IMR-90 (cell line): ENCODE data around the gene NTSR1. TPM values are rescaled to one million over a fixed set of nuclear protein-coding genes. Genes with fewer than 3 reads are reported as not detected.

Experiments used
- ATAC-seq: fragments of 200-7000 bp; cut with Tn5 transposase; 2 replicates; pipeline ENCODE4 v1.9.1; 2020; ENCODE audit warnings: low read depth, mild to moderate bottlenecking, moderate library complexity
- BruUV-seq: library from RNA; stranded (reverse); fragments of 400-500 nt; replicated peaks from 2 replicates; lab custom pipeline; 2021; lab: Mats Ljungman, UMichigan
- CTCF ChIA-PET: fragments of 300-600 bp; formaldehyde crosslinking; extraction: SDS; loops from one replicate; lab custom pipeline; 2021; ENCODE audit warnings: antibody characterized with exemption; lab: Yijun Ruan, JAX
- POLR2A ChIA-PET: fragments of 300-600 bp; sonication (Branson Sonifier 250); formaldehyde crosslinking; loops from one replicate; lab custom pipeline; 2022; ENCODE audit warnings: antibody characterized with exemption; ENCODE audit not compliant: unreplicated experiment; lab: Charles Lee
- DNase-seq: peaks from one replicate; pipeline ENCODE4 v3.0.0; 2013
- H2AFZ ChIP-seq: replicated peaks from 2 replicates; pipeline ENCODE3; 2013; ENCODE audit warnings: low read length, mild to moderate bottlenecking; ENCODE audit not compliant: poor library complexity
- H2AK5ac ChIP-seq: 2 replicates; pipeline ENCODE4 v1.6.1; 2013; ENCODE audit warnings: low read depth, low read length, inconsistent platforms
- H2AK9ac ChIP-seq: replicated peaks from 2 replicates; pipeline ENCODE3; 2013; ENCODE audit warnings: mild to moderate bottlenecking, low read depth, low read length, moderate library complexity; ENCODE audit not compliant: poor library complexity
- H2BK120ac ChIP-seq: 2 replicates; pipeline ENCODE4 v1.6.1; 2013; ENCODE audit warnings: low read depth, low read length, inconsistent platforms
- H2BK15ac ChIP-seq: 3 replicates; pipeline ENCODE4 v1.6.1; 2013; ENCODE audit warnings: low read depth, low read length, inconsistent platforms
- H2BK20ac ChIP-seq: 2 replicates; pipeline ENCODE4 v1.6.1; 2013; ENCODE audit warnings: low read depth, mild to moderate bottlenecking, inconsistent platforms, low read length, moderate library complexity
- H2BK5ac ChIP-seq: 2 replicates; pipeline ENCODE4 v1.6.1; 2013; ENCODE audit warnings: mild to moderate bottlenecking, low read depth, low read length, inconsistent platforms; ENCODE audit not compliant: poor library complexity, severe bottlenecking
- H3K14ac ChIP-seq: replicated peaks from 2 replicates; pipeline ENCODE4 v1.6.1; 2013; ENCODE audit warnings: low read depth, low read length, inconsistent platforms
- H3K18ac ChIP-seq: 2 replicates; pipeline ENCODE4 v1.6.1; 2013; ENCODE audit warnings: low read depth, low read length, control low read depth
- H3K23ac ChIP-seq: 2 replicates; pipeline ENCODE4 v1.6.1; 2013; ENCODE audit warnings: low read depth, low read length, inconsistent platforms
- H3K27ac ChIP-seq: 2 replicates; pipeline ENCODE4 v1.5.1; 2013; ENCODE audit warnings: mild to moderate bottlenecking, control low read depth, low read length; ENCODE audit not compliant: insufficient read depth
- H3K27me3 ChIP-seq: 2 replicates; pipeline ENCODE4 v1.6.1; 2013; ENCODE audit warnings: low read length; ENCODE audit not compliant: control insufficient read depth, insufficient read depth
- H3K36me3 ChIP-seq: 2 replicates; pipeline ENCODE4 v1.6.1; 2013; ENCODE audit warnings: low read length, mixed read lengths; ENCODE audit not compliant: control insufficient read depth, insufficient read depth
- H3K4ac ChIP-seq: 2 replicates; pipeline ENCODE4 v1.6.1; 2013; ENCODE audit warnings: low read depth, low read length, inconsistent platforms
- H3K4me1 ChIP-seq: 2 replicates; pipeline ENCODE4 v1.6.1; 2013; ENCODE audit warnings: low read length, mixed read lengths; ENCODE audit not compliant: control insufficient read depth, insufficient read depth
- H3K4me2 ChIP-seq: 2 replicates; pipeline ENCODE4 v1.6.1; 2013; ENCODE audit warnings: low read depth, mild to moderate bottlenecking, control low read depth, low read length, moderate library complexity
- H3K4me3 ChIP-seq: 2 replicates; pipeline ENCODE4 v1.5.1; 2013; ENCODE audit warnings: low read depth, mild to moderate bottlenecking, control low read depth, low read length, moderate library complexity; ENCODE audit not compliant: insufficient read depth
- H3K56ac ChIP-seq: 2 replicates; pipeline ENCODE4 v1.6.1; 2013; ENCODE audit warnings: low read length, inconsistent platforms; ENCODE audit not compliant: insufficient read depth; ENCODE audit errors: extremely low read depth
- H3K79me1 ChIP-seq, 2 experiments: 2 replicates each; pipeline ENCODE4 v1.6.1; 2013; ENCODE audit warnings: low read length in 2 of 2, inconsistent platforms in 1 of 2, low read depth in 1 of 2
- H3K9ac ChIP-seq: 2 replicates; pipeline ENCODE4 v1.6.1; 2013; ENCODE audit warnings: low read depth, low read length, control low read depth
- H3K9me1 ChIP-seq: 2 replicates; pipeline ENCODE4 v1.6.1; 2013; ENCODE audit warnings: low read length, inconsistent platforms; ENCODE audit not compliant: insufficient read depth
- H3K9me3 ChIP-seq: 2 replicates; pipeline ENCODE4 v1.6.1; 2013; ENCODE audit warnings: low read length; ENCODE audit not compliant: control insufficient read depth, insufficient read depth
- H4K20me1 ChIP-seq: 2 replicates; pipeline ENCODE4 v1.6.1; 2013; ENCODE audit warnings: low read length, inconsistent platforms; ENCODE audit not compliant: insufficient read depth
- H4K5ac ChIP-seq: 2 replicates; pipeline ENCODE4 v1.6.1; 2013; ENCODE audit warnings: mild to moderate bottlenecking, low read depth, low read length, control low read depth
- H4K8ac ChIP-seq, 2 experiments: 2 replicates each; pipeline ENCODE4 v1.6.1; 2013; ENCODE audit warnings: low read depth in 2 of 2, low read length in 2 of 2, control low read depth in 1 of 2, inconsistent platforms in 1 of 2
- H4K91ac ChIP-seq: 2 replicates; pipeline ENCODE4 v1.6.1; 2013; ENCODE audit warnings: low read depth, low read length, inconsistent platforms; ENCODE audit not compliant: insufficient read depth
- BHLHE40 ChIP-seq: fragments of 150-350 bp; IDR thresholded peaks from 2 replicates; pipeline ENCODE4 v1.6.1; 2016; ENCODE audit warnings: mild to moderate bottlenecking, low read depth, low read length
- CEBPB ChIP-seq: IDR thresholded peaks from 2 replicates; pipeline ENCODE4 v1.6.1; 2012; ENCODE audit warnings: low read depth, low read length, improper control_type of control experiment
- CHD1 ChIP-seq: IDR thresholded peaks from 2 replicates; pipeline ENCODE4 v1.6.1; 2012; ENCODE audit warnings: low read depth, low read length, improper control_type of control experiment
- CTCF ChIP-seq: conservative IDR thresholded peaks from 2 replicates; pipeline ENCODE4 v1.5.1; 2012; ENCODE audit warnings: mild to moderate bottlenecking, low read depth, low read length, improper control_type of control experiment
- FOS ChIP-seq: fragments of 150-350 bp; IDR thresholded peaks from 2 replicates; pipeline ENCODE4 v1.6.1; 2016; ENCODE audit warnings: low read depth, low read length
- MAFK ChIP-seq: IDR thresholded peaks from 2 replicates; pipeline ENCODE4 v1.6.1; 2012; ENCODE audit warnings: low read depth, low read length, improper control_type of control experiment
- MAZ ChIP-seq: IDR thresholded peaks from 2 replicates; pipeline ENCODE4 v1.6.1; 2012; ENCODE audit warnings: low read depth, mild to moderate bottlenecking, low read length, improper control_type of control experiment, moderate library complexity, borderline replicate concordance
- MXI1 ChIP-seq: IDR thresholded peaks from 2 replicates; pipeline ENCODE4 v1.6.1; 2012; ENCODE audit warnings: low read depth, mild to moderate bottlenecking, low read length, moderate library complexity, borderline replicate concordance
- NFE2L2 ChIP-seq: fragments of 150-350 bp; IDR thresholded peaks from 2 replicates; pipeline ENCODE4 v1.6.1; 2016; ENCODE audit warnings: low read depth, mild to moderate bottlenecking, low read length
- POLR2A ChIP-seq: IDR thresholded peaks from 2 replicates; pipeline ENCODE4 v1.6.1; 2012; ENCODE audit warnings: mild to moderate bottlenecking, low read depth, low read length
- RAD21 ChIP-seq: IDR thresholded peaks from 2 replicates; pipeline ENCODE4 v1.6.1; 2012; ENCODE audit warnings: low read length, improper control_type of control experiment
- RCOR1 ChIP-seq: IDR thresholded peaks from 2 replicates; pipeline ENCODE4 v1.6.1; 2012; ENCODE audit warnings: mild to moderate bottlenecking, low read length, improper control_type of control experiment; ENCODE audit not compliant: insufficient replicate concordance
- RFX5 ChIP-seq: IDR thresholded peaks from 2 replicates; pipeline ENCODE4 v1.8.0; 2012; ENCODE audit warnings: low read depth, mild to moderate bottlenecking, low read length, moderate library complexity
- SMC3 ChIP-seq: fragments of 150-350 bp; IDR thresholded peaks from 2 replicates; pipeline ENCODE4 v1.6.1; 2016; ENCODE audit warnings: low read depth, mild to moderate bottlenecking, antibody characterized with exemption, low read length, moderate library complexity
- USF2 ChIP-seq: fragments of 150-350 bp; IDR thresholded peaks from 2 replicates; pipeline ENCODE4 v1.6.1; 2017; ENCODE audit warnings: mild to moderate bottlenecking, antibody characterized with exemption, low read length, low read depth
- WGBS, 2 experiments: methylation state at CpG; one replicate each; pipeline versions ENCODE4 v1.1.5 to v1.1.7; 2013; ENCODE audit warnings: missing lambda C conversion rate in 2 of 2; ENCODE audit not compliant: insufficient read length in 1 of 2; ENCODE audit errors: extremely low coverage in 2 of 2; 5-methylcytosine and 5-hydroxymethylcytosine counted together
- dilution Hi-C: fragments of 300-500 bp; cut with HindIII; formaldehyde crosslinking; loops from one replicate; pipeline ENCODE4 v1.14.3; 2018; ENCODE audit warnings: low sequenced_read_pairs; ENCODE audit not compliant: unreplicated experiment
- in situ Hi-C: fragments of 300-500 bp; cut with MboI; formaldehyde crosslinking; loops from 3 replicates; pipeline ENCODE4 v1.14.3; 2019; ENCODE audit warnings: low sequenced_read_pairs, inconsistent platforms, mixed read lengths
- intact Hi-C: fragments of 100-400 bp; cut with micrococcal nuclease; formaldehyde crosslinking; loops from 2 replicates; pipeline ENCODE4 v1.10.0; 2022
- polyA plus RNA-seq, 3 experiments: library from polyadenylated mRNA; depleted of rRNA; stranded (reverse); fragments of >200 nt; gene quantifications; 2 replicates each; pipeline ENCODE4 v1.2.3, GENCODE V29; 2012; ENCODE audit warnings: low replicate concordance in 1 of 3
- total RNA-seq: library from RNA; depleted of rRNA; stranded (reverse); fragments of >200 nt; gene quantifications from 2 replicates; pipeline ENCODE4 v1.2.3, GENCODE V29; 2012

The NTSR1 gene
- total and polyA plus RNA-seq, 2 of the 4 experiments (the other 2 are of a cell fraction): 0.54 to 1.8 TPM

GRCh38 chr20:62737271-62737811, 28.7 kb downstream of the NTSR1 start:
- H3K4me3 ChIP-seq: no peak overlapping the region
- peaks cover 13% of the 10 kb centered on the region for H3K4me1 ChIP-seq
- H3K9me1 ChIP-seq: peaks cover 14% of the 10 kb centered on the region
- dilution Hi-C loops: no loop called here
- no peak overlapping the region for H2BK5ac ChIP-seq
- no peaks in the 10 kb centered on the region for H3K36me3 ChIP-seq
- H2AFZ ChIP-seq: peak overlapping the region; percentile 54
- H4K20me1 ChIP-seq: no peaks in the 10 kb centered on the region
- H3K9ac ChIP-seq: no peak overlapping the region
- H3K27ac ChIP-seq: no peak overlapping the region
- H3K27me3 ChIP-seq: peaks cover 5% of the 10 kb centered on the region
- no peaks in the 10 kb centered on the region for H3K9me3 ChIP-seq
- TF ChIP-seq POLR2A (no peak), CTCF (no peak), FOS (no peak), MXI1 (no peak), CHD1 (no peak), RFX5 (no peak), USF2 (no peak), CEBPB (no peak), BHLHE40 (no peak), MAFK (no peak), NFE2L2 (no peak), MAZ (no peak), RCOR1 (no peak), SMC3 (no peak), RAD21 (no peak)
- no peak overlapping the region for H3K4me2 ChIP-seq
- H2AK5ac ChIP-seq: peak overlapping the region; percentile 10; the same call in 1 of the 2 replicates
- BruUV-seq: no TSS peak
- peak overlapping the region; percentile 20 for H2AK9ac ChIP-seq
- no peak overlapping the region; the same call in 2 of the 3 replicates for H2BK15ac ChIP-seq
- ATAC-seq (no peak), DNase-seq (no peak)
- H3K14ac ChIP-seq: no peak overlapping the region
- in situ Hi-C loops: no loop called here
- CTCF ChIA-PET: no interaction called here
- peaks cover 0 to 3% of the 10 kb centered on the region in 2 experiments; a peak in 1 of 4 replicates for H3K79me1 ChIP-seq
- no peak overlapping the region for H3K56ac ChIP-seq
- WGBS, 2 experiments: 68% methylated on average over 8 of the region's 20 CpGs; no CpG with 5 or more reads in 1 of the 2 experiments
- intact Hi-C loops: no loop called here
- no peak overlapping the region for H2BK20ac ChIP-seq
- no peak overlapping the region for H4K91ac ChIP-seq
- no peak overlapping the region for H3K23ac ChIP-seq
- no peak overlapping the region for H3K18ac ChIP-seq
- no peak overlapping the region for H3K4ac ChIP-seq
- H4K8ac ChIP-seq: no peak overlapping the region
- POLR2A ChIA-PET: no interaction called here
- H4K5ac ChIP-seq: no peak overlapping the region
- peak overlapping the region; percentile 18; the same call in 1 of the 2 replicates for H2BK120ac ChIP-seq
